ENCODE measurements around the gene SELENOK. TPM values are rescaled to one million over a fixed set of nuclear protein-coding genes. Genes with fewer than 3 reads are reported as not detected.

Gene SELENOK
- total RNA-seq, 1 donor from 2014 or later, result 76.6 TPM

DNA sequence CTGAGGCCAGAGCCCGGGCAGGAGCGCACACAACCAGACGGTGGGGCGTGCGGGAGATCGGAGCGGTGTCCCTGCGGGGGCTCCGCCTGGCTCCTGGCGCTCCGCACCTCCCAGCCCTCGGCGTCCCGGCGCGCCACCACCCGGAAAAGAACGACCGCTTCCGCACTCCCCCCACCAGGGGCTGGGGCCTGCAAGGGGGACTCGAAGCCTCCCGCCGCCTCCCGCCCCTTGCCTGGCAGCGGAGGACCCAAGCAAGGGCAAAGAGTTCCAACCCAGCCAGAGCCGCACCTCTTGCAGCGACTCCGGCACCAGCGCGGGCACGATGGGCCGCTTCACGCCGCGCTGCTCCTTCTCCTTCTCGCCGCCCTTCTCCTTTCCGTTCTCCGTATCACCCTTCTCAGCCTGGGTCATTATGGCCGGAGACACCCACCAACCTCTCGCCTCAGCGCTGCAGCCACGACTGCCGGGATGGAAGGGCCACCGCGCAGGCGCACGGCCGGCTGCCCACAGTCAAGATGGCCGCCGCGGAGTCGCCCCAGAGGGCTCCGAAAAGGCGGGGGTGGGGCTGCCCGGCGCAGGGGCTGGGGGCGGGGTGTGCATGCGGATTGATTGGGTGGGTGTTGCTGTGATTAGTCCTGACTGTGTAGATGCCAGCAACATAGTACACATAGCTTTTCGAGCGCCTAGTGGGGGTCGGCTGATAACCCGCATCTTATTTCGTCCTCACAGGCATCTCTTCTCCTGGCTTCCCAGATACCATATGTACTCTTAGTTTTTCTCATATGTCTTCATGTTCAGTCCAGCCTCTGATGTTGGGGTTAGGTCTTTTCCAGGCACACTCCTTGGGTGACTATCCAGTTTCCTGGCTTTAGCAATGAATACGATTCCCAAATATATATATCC is 9.7 kb downstream of the SELENOK start, which contains the start of gene ACTR8:
ACTR8 (minus strand) TSS at position 462 of the 903 bp plus-strand sequence; CDS start at position 411, 51 bp downstream.
- Histone ChIP-seq H3K9me3 (ENCODE audit: low read depth) (no peaks in the 10 kb centered on the region), H3K79me2 (ENCODE audit: low read depth) (peaks cover 24% of the 10 kb centered on the region), H3K4me2 (peak within 1 kb of the TSS; percentile 90), H4K20me1 (ENCODE audit: low read depth) (no peaks in the 10 kb centered on the region), H2AFZ (replicated peaks) (peak within 1 kb of the TSS; percentile 16), H3F3A (ENCODE audit: low read depth) (peaks cover 13% of the 10 kb centered on the region), H3K27me3 (no peaks in the 10 kb centered on the region), H3K27ac (peak within 1 kb of the TSS; percentile 48), H3K4me3 (peak within 1 kb of the TSS; percentile 63), H3K9ac (peak within 1 kb of the TSS; percentile 71), H3K4me1 (peaks cover 10% of the 10 kb centered on the region), H3K36me3 (peaks cover 28% of the 10 kb centered on the region)
- peaks cover 2% of the 10 kb centered on the region for H3K27me3 Mint-ChIP-seq (ENCODE audit: insufficient read depth, low read depth)
- H3K27ac Mint-ChIP-seq, result peak within 1 kb of the TSS; percentile 91
- DNase-seq (ENCODE audit: low spot score), result peak; percentile 94
- H3K36me3 Mint-ChIP-seq, result peaks cover 14% of the 10 kb centered on the region
- peaks cover 15% of the 10 kb centered on the region for H3K4me1 Mint-ChIP-seq
- H3K4me3 Mint-ChIP-seq, result peak within 1 kb of the TSS; percentile 98
- TF ChIP-seq EZH2phosphoT487 (IDR thresholded peaks at IDR 0.05), result no peak
- peak; percentile 28 for TF ChIP-seq EZH2 (IDR thresholded peaks at IDR 0.05)
- TF ChIP-seq, protein P1, sequence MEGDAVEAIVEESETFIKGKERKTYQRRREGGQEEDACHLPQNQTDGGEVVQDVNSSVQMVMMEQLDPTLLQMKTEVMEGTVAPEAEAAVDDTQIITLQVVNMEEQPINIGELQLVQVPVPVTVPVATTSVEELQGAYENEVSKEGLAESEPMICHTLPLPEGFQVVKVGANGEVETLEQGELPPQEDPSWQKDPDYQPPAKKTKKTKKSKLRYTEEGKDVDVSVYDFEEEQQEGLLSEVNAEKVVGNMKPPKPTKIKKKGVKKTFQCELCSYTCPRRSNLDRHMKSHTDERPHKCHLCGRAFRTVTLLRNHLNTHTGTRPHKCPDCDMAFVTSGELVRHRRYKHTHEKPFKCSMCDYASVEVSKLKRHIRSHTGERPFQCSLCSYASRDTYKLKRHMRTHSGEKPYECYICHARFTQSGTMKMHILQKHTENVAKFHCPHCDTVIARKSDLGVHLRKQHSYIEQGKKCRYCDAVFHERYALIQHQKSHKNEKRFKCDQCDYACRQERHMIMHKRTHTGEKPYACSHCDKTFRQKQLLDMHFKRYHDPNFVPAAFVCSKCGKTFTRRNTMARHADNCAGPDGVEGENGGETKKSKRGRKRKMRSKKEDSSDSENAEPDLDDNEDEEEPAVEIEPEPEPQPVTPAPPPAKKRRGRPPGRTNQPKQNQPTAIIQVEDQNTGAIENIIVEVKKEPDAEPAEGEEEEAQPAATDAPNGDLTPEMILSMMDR (IDR thresholded peaks at IDR 0.05), result peak; percentile 13
- no peaks in the 10 kb centered on the region for H3K9me3 Mint-ChIP-seq

DNA sequence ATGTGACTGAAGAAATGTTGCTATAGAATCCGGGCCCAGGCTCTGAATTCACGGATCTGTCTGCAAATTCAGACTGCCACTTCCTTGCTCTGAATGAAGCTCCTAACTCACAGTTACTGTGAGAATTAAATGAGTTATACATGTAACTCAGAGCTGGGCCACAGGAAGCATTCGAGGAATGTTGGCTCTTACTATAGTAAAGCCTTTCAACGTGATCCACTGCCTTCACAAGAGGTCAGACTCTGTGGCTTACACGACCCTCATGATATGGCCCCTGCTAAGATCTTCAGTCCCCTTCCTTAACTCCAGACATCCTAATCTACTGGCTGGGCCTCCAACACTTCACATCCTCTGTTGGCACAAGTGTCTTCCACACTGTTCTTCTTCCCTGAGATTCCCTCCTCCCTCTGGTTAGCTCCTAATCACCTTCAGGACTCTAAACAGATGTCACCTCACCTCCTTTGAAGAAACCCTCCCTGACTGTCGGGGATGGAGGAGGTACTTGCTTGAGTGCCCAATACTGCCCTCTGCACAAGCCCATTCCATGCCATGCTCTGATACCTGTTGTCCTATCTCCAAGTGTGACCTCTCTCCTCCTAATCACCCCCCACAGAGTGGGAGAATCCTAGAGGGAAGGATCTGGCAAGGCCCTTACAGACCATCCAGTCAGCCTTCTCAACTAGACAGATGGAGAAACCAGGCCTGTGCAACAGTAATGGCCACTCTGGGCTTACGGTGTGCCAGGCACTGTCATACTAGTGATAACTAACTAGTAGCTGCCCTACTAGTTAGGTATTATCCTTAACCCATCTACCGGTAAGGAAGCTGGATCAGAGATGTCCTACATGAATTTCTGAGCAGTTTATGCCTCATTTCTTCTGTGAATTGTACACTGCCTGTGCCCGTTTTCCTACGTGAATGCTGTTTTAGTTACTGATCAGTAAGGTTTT is 11.0 kb downstream of the SELENOK start:
- Histone ChIP-seq H3K4me3 (peak overlapping the region; percentile 63), H3K4me1 (peaks cover 10% of the 10 kb centered on the region), H3K9ac (peak overlapping the region; percentile 71), H3K27ac (no peak overlapping the region), H3K4me2 (peak overlapping the region; percentile 90), H3K36me3 (peaks cover 30% of the 10 kb centered on the region), H4K20me1 (ENCODE audit: low read depth) (no peaks in the 10 kb centered on the region), H3K79me2 (ENCODE audit: low read depth) (peaks cover 20% of the 10 kb centered on the region), H2AFZ (replicated peaks) (no peak overlapping the region), H3F3A (ENCODE audit: low read depth) (peaks cover 13% of the 10 kb centered on the region), H3K27me3 (no peaks in the 10 kb centered on the region), H3K9me3 (ENCODE audit: low read depth) (no peaks in the 10 kb centered on the region)
- peaks cover 2% of the 10 kb centered on the region for H3K27me3 Mint-ChIP-seq (ENCODE audit: insufficient read depth, low read depth)
- H3K9me3 Mint-ChIP-seq, result no peaks in the 10 kb centered on the region
- peaks cover 17% of the 10 kb centered on the region for H3K36me3 Mint-ChIP-seq
- peak; percentile 58 for DNase-seq (ENCODE audit: low spot score)
- H3K4me3 Mint-ChIP-seq, result peak overlapping the region; percentile 98
- TF ChIP-seq, protein P1 (IDR thresholded peaks at IDR 0.05), result no peak
- no peak for TF ChIP-seq EZH2 (IDR thresholded peaks at IDR 0.05)
- TF ChIP-seq EZH2phosphoT487 (IDR thresholded peaks at IDR 0.05), result no peak
- peak overlapping the region; percentile 89 for H3K27ac Mint-ChIP-seq
- peaks cover 15% of the 10 kb centered on the region for H3K4me1 Mint-ChIP-seq

DNA sequence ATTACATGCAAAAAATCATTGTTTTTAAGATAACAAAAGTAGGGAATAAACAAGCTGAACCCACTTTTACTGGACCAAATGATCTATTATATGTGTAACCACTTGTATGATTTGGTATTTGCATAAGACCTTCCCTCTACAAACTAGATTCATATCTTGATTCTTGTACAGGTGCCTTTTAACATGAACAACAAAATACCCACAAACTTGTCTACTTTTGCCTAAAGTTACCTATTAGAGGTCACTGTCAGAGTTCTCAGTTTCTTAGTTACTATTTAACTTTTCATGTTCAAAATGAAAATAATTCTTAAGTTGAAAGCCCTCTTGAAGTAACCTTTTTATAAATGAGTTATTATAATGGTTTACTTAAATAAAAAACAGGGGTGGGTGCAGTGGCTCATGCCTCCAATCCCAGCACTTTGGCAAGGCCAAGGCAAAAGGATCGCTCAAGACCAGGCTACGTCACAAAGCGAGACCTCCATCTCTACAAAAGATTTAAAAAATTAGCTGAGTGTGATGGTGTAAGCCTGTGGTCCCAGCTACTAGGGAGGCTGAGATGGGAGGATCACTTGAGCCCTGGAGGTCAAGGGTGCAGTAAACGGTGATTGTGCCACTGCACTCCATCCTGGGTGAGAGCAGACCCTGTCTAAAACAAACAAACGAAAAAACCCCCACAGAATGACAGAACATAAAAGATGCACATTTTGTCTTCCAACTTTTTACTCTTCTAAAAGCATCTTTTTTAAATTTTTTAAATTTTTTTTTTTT is 25.7 kb downstream of the SELENOK start:
- Histone ChIP-seq H3K27ac (no peak overlapping the region), H3K9ac (no peak overlapping the region), H3K4me3 (no peak overlapping the region), H3K27me3 (no peaks in the 10 kb centered on the region), H3K36me3 (peaks cover 11% of the 10 kb centered on the region), H2AFZ (replicated peaks) (no peak overlapping the region), H3K4me1 (no peaks in the 10 kb centered on the region), H3K9me3 (ENCODE audit: low read depth) (no peaks in the 10 kb centered on the region), H3K79me2 (ENCODE audit: low read depth) (no peaks in the 10 kb centered on the region), H3K4me2 (no peak overlapping the region), H3F3A (ENCODE audit: low read depth) (no peaks in the 10 kb centered on the region), H4K20me1 (ENCODE audit: low read depth) (no peaks in the 10 kb centered on the region)
- Mint-ChIP-seq H3K4me1 (no peaks in the 10 kb centered on the region), H3K27ac (no peak overlapping the region), H3K36me3 (peaks cover 35% of the 10 kb centered on the region), H3K27me3 (ENCODE audit: insufficient read depth, low read depth) (no peaks in the 10 kb centered on the region), H3K9me3 (no peaks in the 10 kb centered on the region), H3K4me3 (no peak overlapping the region)
- DNase-seq (ENCODE audit: low spot score), result no peak
- TF ChIP-seq EZH2 (IDR thresholded peaks at IDR 0.05), result no peak
- TF ChIP-seq, protein P1 (IDR thresholded peaks at IDR 0.05), result no peak
- TF ChIP-seq EZH2phosphoT487 (IDR thresholded peaks at IDR 0.05), result no peak
